ENCODE measurements around the gene MYMX.

Gene MYMX

DNA sequence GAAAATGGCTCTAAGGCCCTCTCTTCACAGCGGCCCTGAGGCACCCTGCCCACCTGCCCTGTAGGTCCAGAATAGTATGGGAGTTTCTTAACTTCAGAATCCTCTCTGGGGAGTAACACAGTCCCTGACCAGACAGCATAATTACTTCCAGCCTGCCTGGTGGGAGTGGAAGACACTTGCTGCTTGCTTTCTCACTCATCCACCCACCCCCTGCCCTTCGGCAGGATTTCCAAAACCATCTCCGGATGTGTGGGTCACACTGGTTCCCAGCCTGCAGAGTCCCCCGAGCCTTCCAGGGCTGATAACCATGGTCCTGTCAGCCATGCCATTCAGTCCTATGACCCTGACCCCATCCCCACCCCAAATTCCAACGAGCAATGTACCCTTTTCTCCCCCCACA, 12.1 kb downstream of the MYMX start:
- ChIA-PET CTCF (interaction anchor here (0.9 to 2.5 kb wide), 3 partner anchors 14 to 56 kb away, joined by 3 to 8 read pairs (median 7); no protein-coding TSS in a partner anchor), POLR2A (no interaction called here)
- DNase-seq (ENCODE audit: extremely low spot score), result peak; percentile 2
- TF ChIP-seq, protein P1, sequence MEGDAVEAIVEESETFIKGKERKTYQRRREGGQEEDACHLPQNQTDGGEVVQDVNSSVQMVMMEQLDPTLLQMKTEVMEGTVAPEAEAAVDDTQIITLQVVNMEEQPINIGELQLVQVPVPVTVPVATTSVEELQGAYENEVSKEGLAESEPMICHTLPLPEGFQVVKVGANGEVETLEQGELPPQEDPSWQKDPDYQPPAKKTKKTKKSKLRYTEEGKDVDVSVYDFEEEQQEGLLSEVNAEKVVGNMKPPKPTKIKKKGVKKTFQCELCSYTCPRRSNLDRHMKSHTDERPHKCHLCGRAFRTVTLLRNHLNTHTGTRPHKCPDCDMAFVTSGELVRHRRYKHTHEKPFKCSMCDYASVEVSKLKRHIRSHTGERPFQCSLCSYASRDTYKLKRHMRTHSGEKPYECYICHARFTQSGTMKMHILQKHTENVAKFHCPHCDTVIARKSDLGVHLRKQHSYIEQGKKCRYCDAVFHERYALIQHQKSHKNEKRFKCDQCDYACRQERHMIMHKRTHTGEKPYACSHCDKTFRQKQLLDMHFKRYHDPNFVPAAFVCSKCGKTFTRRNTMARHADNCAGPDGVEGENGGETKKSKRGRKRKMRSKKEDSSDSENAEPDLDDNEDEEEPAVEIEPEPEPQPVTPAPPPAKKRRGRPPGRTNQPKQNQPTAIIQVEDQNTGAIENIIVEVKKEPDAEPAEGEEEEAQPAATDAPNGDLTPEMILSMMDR (IDR thresholded peaks at IDR 0.05; ENCODE audit: control extremely low read depth, extremely low read depth, low read depth, missing control alignments), result no peak

DNA sequence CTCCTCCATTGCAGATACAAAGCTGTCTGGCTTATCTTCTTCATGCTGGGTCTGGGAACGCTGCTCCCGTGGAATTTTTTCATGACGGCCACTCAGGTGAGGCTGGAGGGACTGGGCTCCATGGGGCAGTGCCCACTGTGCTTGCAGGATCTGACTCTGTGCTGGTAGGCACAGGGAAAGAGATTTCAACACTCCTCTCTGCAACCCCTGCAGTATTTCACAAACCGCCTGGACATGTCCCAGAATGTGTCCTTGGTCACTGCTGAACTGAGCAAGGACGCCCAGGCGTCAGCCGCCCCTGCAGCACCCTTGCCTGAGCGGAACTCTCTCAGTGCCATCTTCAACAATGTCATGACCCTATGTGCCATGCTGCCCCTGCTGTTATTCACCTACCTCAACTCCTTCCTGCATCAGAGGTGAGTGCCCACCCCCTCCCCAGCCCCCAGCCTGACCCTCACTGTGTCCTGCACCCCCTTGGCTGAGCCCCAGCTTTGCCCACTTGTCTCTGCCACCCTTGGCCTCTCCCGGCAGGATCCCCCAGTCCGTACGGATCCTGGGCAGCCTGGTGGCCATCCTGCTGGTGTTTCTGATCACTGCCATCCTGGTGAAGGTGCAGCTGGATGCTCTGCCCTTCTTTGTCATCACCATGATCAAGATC, 12.8 kb downstream of the MYMX start:
- TF ChIP-seq, protein P1 (IDR thresholded peaks at IDR 0.05; ENCODE audit: control extremely low read depth, extremely low read depth, low read depth, missing control alignments), result no peak
- DNase-seq (ENCODE audit: extremely low spot score), result peak; percentile 4
- POLR2A ChIA-PET, result interaction anchor here (1.3 kb wide), 1 partner anchor 16 kb away, joined by 5 read pairs; no protein-coding TSS in a partner anchor
- CTCF ChIA-PET, result interaction anchor here (0.8 to 2.5 kb wide), 5 partner anchors 8 to 505 kb away, joined by 3 to 7 read pairs (median 4); no protein-coding TSS in a partner anchor

DNA sequence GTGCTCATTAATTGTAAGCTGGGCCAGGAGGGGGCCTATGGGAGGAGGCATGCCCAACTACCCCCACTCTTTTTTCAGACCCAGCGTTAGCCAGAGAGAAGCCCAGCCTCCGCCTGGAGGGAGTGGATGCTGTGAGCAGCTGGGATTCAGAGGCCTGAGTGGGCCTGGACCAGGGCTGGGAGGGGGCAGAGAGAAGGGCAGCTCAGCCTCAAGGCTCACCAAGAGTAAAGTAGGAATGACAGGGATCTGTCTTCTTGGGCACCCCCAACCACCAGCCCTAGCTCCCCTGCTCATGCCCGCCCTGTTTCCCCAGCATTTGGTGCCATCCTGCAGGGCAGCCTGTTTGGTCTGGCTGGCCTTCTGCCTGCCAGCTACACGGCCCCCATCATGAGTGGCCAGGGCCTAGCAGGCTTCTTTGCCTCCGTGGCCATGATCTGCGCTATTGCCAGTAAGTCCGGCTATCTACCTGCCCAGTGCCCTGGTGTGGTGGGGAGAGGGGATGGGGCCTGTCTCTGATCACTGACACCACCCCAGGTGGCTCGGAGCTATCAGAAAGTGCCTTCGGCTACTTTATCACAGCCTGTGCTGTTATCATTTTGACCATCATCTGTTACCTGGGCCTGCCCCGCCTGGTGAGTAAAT, 13.4 kb downstream of the MYMX start:
- peak; percentile 4 for DNase-seq (ENCODE audit: extremely low spot score)
- POLR2A ChIA-PET, result interaction anchor here (1.3 kb wide), 1 partner anchor 16 kb away, joined by 5 read pairs; no protein-coding TSS in a partner anchor
- TF ChIP-seq, protein P1 (IDR thresholded peaks at IDR 0.05; ENCODE audit: control extremely low read depth, extremely low read depth, low read depth, missing control alignments), result no peak
- CTCF ChIA-PET, result interaction anchor here (0.8 to 6.2 kb wide), 5 partner anchors 9 to 506 kb away, joined by 3 to 56 read pairs (median 4); partner anchors contain the start of gene HSP90AB1

DNA sequence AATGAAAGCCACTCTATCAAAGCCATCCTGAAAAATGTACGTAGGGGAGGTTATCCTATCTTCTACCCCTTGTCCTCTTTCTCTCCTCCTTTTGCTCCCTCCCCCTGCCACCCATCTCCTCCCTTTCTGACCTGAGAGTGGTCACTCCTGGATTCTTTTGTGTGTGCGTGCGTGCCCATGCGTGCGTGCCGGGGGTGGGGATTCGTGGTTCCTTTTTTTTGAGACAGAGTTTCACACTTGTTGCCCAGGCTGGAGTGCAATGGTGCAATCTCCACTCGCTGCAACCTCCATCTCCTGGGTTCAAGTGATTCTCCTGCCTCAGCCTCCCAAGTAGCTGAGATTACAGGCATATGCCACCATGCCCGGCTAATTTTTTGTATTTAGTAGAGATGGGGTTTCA, 14.7 kb downstream of the MYMX start:
- peak; percentile 2 for DNase-seq (ENCODE audit: extremely low spot score)
- POLR2A ChIA-PET, result interaction anchor here (0.8 kb wide), 1 partner anchor 25 kb away, joined by 3 read pairs; no protein-coding TSS in a partner anchor
- CTCF ChIA-PET, result interaction anchor here (1.1 to 6.2 kb wide), 2 partner anchors 13 to 44 kb away, joined by 3 to 56 read pairs; partner anchors contain the start of gene HSP90AB1

DNA sequence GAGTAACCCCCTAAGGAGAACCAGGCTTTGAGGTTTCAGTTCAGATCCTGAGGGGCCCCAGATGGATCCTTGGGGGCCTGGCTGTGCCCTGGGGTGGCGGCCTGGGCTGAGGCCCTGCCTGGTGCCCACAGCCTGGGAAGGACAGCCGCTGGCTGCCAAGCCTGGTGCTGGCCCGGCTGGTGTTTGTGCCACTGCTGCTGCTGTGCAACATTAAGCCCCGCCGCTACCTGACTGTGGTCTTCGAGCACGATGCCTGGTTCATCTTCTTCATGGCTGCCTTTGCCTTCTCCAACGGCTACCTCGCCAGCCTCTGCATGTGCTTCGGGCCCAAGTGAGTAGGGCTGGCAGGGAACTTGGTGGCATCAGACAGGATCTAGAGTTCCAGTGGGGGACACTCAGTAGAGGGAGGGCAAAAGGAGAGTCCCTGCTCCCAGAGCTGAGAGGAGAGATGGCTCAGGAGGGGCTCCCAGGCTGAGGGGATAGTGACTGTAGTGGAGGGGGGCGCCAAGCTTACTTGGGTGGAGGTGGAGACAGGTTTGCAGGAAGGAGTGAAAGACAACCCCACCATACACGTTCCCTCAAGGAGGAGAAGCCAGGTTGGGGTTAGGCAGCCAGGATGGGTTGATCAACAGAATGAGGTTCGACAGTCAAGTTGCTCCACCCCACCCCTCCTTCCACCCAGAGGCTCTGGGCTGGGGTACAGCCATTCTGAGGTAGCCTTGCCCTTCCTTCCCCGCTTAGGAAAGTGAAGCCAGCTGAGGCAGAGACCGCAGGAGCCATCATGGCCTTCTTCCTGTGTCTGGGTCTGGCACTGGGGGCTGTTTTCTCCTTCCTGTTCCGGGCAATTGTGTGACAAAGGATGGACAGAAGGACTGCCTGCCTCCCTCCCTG, 16.2 kb downstream of the MYMX start:
- no peak for DNase-seq (ENCODE audit: extremely low spot score)
- POLR2A ChIA-PET, result no interaction called here
- TF ChIP-seq, protein P1 (IDR thresholded peaks at IDR 0.05; ENCODE audit: control extremely low read depth, extremely low read depth, low read depth, missing control alignments), result no peak
- CTCF ChIA-PET, result interaction anchor here (1.0 to 6.2 kb wide), 10 partner anchors 9 to 136 kb away, joined by 3 to 116 read pairs (median 6); partner anchors contain the start of genes HSP90AB1 and SLC29A1

DNA sequence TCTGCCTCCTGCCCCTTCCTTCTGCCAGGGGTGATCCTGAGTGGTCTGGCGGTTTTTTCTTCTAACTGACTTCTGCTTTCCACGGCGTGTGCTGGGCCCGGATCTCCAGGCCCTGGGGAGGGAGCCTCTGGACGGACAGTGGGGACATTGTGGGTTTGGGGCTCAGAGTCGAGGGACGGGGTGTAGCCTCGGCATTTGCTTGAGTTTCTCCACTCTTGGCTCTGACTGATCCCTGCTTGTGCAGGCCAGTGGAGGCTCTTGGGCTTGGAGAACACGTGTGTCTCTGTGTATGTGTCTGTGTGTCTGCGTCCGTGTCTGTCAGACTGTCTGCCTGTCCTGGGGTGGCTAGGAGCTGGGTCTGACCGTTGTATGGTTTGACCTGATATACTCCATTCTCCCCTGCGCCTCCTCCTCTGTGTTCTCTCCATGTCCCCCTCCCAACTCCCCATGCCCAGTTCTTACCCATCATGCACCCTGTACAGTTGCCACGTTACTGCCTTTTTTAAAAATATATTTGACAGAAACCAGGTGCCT, 16.9 kb downstream of the MYMX start:
- TF ChIP-seq, protein P1 (IDR thresholded peaks at IDR 0.05; ENCODE audit: control extremely low read depth, extremely low read depth, low read depth, missing control alignments), result no peak
- ChIA-PET CTCF (interaction anchor here (0.9 to 6.2 kb wide), 21 partner anchors 10 to 155 kb away, joined by 3 to 116 read pairs (median 4); partner anchors contain the start of genes HSP90AB1, MYMX, SLC29A1 and SLC35B2), POLR2A (interaction anchor here (0.6 kb wide), 1 partner anchor 12 kb away, joined by 3 read pairs; no protein-coding TSS in a partner anchor)
- no peak for DNase-seq (ENCODE audit: extremely low spot score)
